ENCODE measurements around the gene USP12.

The USP12 gene

GRCh38 chr13:27035892-27036235, 135.7 kb downstream of the USP12 start:
- no peak for DNase-seq (ENCODE audit: low spot score)

- DNase-seq (ENCODE audit: low spot score), result no peak
Observed at GRCh38 chr13:27034678-27035111, 136.9 kb downstream of the USP12 start.

GRCh38 chr13:27028683-27029480, 142.7 kb downstream of the USP12 start:
- no peak for DNase-seq (ENCODE audit: low spot score)

GRCh38 chr13:27027086-27027667, 144.4 kb downstream of the USP12 start:
- no peak for DNase-seq (ENCODE audit: low spot score)

- no peak for DNase-seq (ENCODE audit: low spot score)
Observed at GRCh38 chr13:27026396-27026795, 145.2 kb downstream of the USP12 start.

- DNase-seq (ENCODE audit: low spot score), result no peak
Observed at GRCh38 chr13:27024776-27025492, 146.7 kb downstream of the USP12 start.

GRCh38 chr13:27024074-27024461, 147.5 kb downstream of the USP12 start:
- DNase-seq (ENCODE audit: low spot score), result no peak

- no peak for DNase-seq (ENCODE audit: low spot score)
Observed at GRCh38 chr13:27023385-27024073, 148.1 kb downstream of the USP12 start.

- DNase-seq (ENCODE audit: low spot score), result peak; percentile 84
Observed at GRCh38 chr13:27022571-27023311, 148.9 kb downstream of the USP12 start.

GRCh38 chr13:27020415-27020814, 151.2 kb downstream of the USP12 start:
- DNase-seq (ENCODE audit: low spot score), result no peak

- no peak for DNase-seq (ENCODE audit: low spot score)
Observed at GRCh38 chr13:27018882-27019281, 152.7 kb downstream of the USP12 start.

GRCh38 chr13:27018344-27018861, 153.2 kb downstream of the USP12 start:
- no peak for DNase-seq (ENCODE audit: low spot score)

GRCh38 chr13:27016875-27017274, 154.7 kb downstream of the USP12 start:
- no peak for DNase-seq (ENCODE audit: low spot score)

Data from pons (tissue), 1 donor.